T-helper 2 cell treated with Interferon-gamma antibody and Interleukin-4, amounts not matched to agents 5 μg/mL and 100 μg/mL, for 36 hours (primary cell): ENCODE measurements around the gene CCDC192.
"Not testable (repeated sequence)": the region's sequence is repeated elsewhere in the genome, so short reads cannot be mapped to it uniquely, and the experiment has no call there.

Source experiments
- DNase-seq: peaks from one replicate; pipeline ENCODE4 v3.0.0; 2021; ENCODE audit warnings: low spot score
- H3K27ac Mint-ChIP-seq: one replicate; pipeline ENCODE4 v1.8.0; 2021; ENCODE audit warnings: mild to moderate bottlenecking, mixed read lengths
- H3K27me3 Mint-ChIP-seq: one replicate; pipeline ENCODE4 v1.8.0; 2021; ENCODE audit warnings: low read depth, mixed read lengths
- H3K36me3 Mint-ChIP-seq: one replicate; pipeline ENCODE4 v1.8.0; 2021; ENCODE audit warnings: low read depth, mixed read lengths
- H3K4me1 Mint-ChIP-seq: one replicate; pipeline ENCODE4 v1.8.0; 2021; ENCODE audit warnings: low read depth, mixed read lengths
- H3K4me3 Mint-ChIP-seq: one replicate; pipeline ENCODE4 v1.8.0; 2022; ENCODE audit warnings: mild to moderate bottlenecking, moderate library complexity, mixed read lengths
- H3K9me3 Mint-ChIP-seq: one replicate; pipeline ENCODE4 v1.8.0; 2021; ENCODE audit warnings: mixed read lengths

Gene CCDC192, protein sequence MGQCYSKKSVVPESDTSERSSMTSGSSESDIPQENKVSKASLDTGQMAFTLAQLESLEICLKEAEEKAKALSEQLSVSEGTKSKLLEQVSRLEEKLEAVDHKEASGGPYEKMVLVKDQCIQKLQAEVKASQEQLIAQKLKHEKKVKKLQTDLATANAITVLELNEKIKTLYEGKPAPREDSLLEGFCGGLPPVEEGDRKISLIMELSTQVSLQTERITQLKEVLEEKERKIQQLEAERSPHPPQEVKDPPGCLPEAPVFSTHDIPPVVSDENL

DNA sequence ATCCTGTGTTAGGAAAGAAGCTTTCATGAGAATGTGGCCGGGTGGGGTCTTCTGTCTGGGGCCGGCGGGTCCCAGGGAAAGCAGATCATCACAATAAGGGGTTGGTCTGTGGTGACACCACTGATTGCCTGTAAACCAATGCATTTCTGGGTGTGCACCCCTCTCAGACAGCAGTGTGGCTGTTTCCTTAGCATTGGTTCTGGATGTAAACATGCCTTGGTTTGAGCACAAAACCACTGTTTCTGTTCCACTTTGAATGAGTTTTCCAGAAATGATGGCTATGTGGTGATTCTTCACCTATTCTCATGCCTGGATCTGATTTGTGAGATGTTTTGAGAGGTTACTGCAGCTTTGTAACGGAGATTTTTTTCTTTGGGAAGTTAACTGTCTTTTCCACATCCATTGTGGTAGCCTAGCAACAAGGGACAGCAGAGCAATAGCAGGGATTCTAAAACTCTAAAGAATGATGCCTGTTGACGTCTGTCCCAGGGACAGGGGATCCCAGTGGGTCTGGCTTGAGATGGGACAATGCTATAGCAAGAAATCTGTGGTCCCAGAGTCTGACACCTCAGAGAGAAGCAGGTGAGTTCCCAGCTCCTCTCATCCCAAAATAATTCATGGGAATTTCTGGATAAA lies at the start of gene CCDC192:
TSS of gene CCDC192 (plus strand) at position 466 of the 636 bp plus-strand sequence. CDS start at position 521, 55 bp downstream.
- H3K4me1 Mint-ChIP-seq = no peaks in the 10 kb centered on the region

GRCh38 chr5:127656825-127657224 lies 46.4 kb upstream of the CCDC192 start:
- peaks cover 7% of the 10 kb centered on the region for H3K27me3 Mint-ChIP-seq
- no peaks in the 10 kb centered on the region for H3K9me3 Mint-ChIP-seq
- no peaks in the 10 kb centered on the region for H3K36me3 Mint-ChIP-seq
- no peak for DNase-seq
- no peaks in the 10 kb centered on the region for H3K4me1 Mint-ChIP-seq
- no peak overlapping the region for H3K27ac Mint-ChIP-seq
- no peak overlapping the region for H3K4me3 Mint-ChIP-seq

More for the DNA sequence above, at the start of gene CCDC192:
- Mint-ChIP-seq H3K27ac (no peak within 1 kb of the TSS), H3K27me3 (peaks cover 2% of the 10 kb centered on the region), H3K9me3 (no peaks in the 10 kb centered on the region), H3K4me3 (no peak within 1 kb of the TSS), H3K36me3 (no peaks in the 10 kb centered on the region)
- DNase-seq = no peak

- H3K27ac Mint-ChIP-seq = no peak overlapping the region
- no peak overlapping the region for H3K4me3 Mint-ChIP-seq
- no peaks in the 10 kb centered on the region for H3K36me3 Mint-ChIP-seq
- DNase-seq = no peak
- no peaks in the 10 kb centered on the region for H3K4me1 Mint-ChIP-seq
- no peaks in the 10 kb centered on the region for H3K9me3 Mint-ChIP-seq
- H3K27me3 Mint-ChIP-seq = peaks cover 4% of the 10 kb centered on the region
These were observed 43.0 kb upstream of the CCDC192 start for GRCh38 chr5:127660047-127660733.

DNA sequence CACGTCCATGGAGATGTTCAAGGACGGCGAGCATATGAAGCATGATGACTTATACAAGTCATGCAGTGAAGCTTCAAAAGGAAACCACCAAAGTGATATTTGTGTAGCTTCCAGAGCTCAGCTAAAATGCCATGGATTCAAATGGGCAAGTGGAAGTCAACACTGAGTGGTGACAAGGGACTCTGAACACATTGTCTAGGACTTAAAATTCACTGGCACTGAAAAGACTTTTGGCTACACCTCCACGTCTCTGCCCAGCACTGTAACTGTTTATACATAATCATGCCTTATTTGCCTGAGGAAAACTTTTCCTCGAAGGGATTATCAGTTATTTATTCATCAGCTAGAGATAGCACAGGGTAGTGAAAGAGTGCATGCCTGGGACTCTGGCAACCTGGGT lies 39.1 kb upstream of the CCDC192 start:
- no peak overlapping the region for H3K4me3 Mint-ChIP-seq
- H3K36me3 Mint-ChIP-seq = no peaks in the 10 kb centered on the region
- H3K27me3 Mint-ChIP-seq = peaks cover 4% of the 10 kb centered on the region
- no peaks in the 10 kb centered on the region for H3K4me1 Mint-ChIP-seq
- H3K27ac Mint-ChIP-seq = no peak overlapping the region
- H3K9me3 Mint-ChIP-seq = no peaks in the 10 kb centered on the region
- DNase-seq = no peak

GRCh38 chr5:127665641-127666040 lies 37.5 kb upstream of the CCDC192 start:
- Mint-ChIP-seq H3K9me3 (no peaks in the 10 kb centered on the region), H3K36me3 (no peaks in the 10 kb centered on the region), H3K27me3 (no peaks in the 10 kb centered on the region)

DNA sequence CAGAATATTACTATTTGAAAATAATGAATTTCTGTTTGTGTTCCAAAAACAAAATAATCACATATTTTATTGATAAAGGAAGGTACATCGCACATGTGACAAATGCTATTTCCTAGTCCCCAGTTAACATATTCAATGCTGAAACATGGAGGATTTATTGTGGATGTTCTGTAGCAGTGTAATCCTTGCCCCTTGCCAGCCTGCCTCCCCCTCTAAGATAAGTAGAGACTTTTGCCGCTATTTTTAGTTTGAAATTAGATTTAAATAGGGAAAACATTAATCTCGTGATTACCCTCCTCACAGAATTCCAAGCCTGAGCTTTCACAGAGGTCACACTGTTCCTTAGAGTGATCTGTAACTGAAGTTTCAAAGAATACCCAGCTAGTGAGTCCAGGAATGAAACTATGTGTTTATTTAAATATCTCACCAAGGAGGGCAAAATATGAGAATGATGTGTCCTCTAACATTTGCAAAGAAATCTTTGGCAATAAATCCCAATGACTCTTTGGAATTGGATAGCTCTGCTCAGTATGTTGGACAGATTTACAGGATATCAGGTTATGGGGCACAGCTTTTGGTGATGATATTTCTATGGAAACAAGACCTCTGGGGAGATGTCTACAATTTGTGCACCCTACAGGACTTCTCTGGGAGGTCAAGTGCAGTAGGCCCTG lies 37.0 kb upstream of the CCDC192 start:
- Mint-ChIP-seq H3K9me3 (no peaks in the 10 kb centered on the region), H3K36me3 (no peaks in the 10 kb centered on the region), H3K27me3 (no peaks in the 10 kb centered on the region), H3K4me1 (no peaks in the 10 kb centered on the region), H3K27ac (no peak overlapping the region), H3K4me3 (no peak overlapping the region)
- DNase-seq = no peak

More at GRCh38 chr5:127665641-127666040, 37.5 kb upstream of the CCDC192 start:
- Mint-ChIP-seq H3K4me1 (no peaks in the 10 kb centered on the region), H3K27ac (no peak overlapping the region), H3K4me3 (no peak overlapping the region)
- DNase-seq = no peak

- Mint-ChIP-seq H3K9me3 (no peaks in the 10 kb centered on the region), H3K27me3 (no peaks in the 10 kb centered on the region), H3K4me1 (no peaks in the 10 kb centered on the region), H3K4me3 (no peak overlapping the region), H3K27ac (no peak overlapping the region), H3K36me3 (no peaks in the 10 kb centered on the region)
- DNase-seq = no peak
These were observed 35.3 kb upstream of the CCDC192 start for GRCh38 chr5:127667926-127668325.

- no peaks in the 10 kb centered on the region for H3K27me3 Mint-ChIP-seq
- DNase-seq = no peak
- H3K27ac Mint-ChIP-seq = no peak overlapping the region
- H3K36me3 Mint-ChIP-seq = no peaks in the 10 kb centered on the region
- no peaks in the 10 kb centered on the region for H3K4me1 Mint-ChIP-seq
- no peaks in the 10 kb centered on the region for H3K9me3 Mint-ChIP-seq
- H3K4me3 Mint-ChIP-seq = no peak overlapping the region
These were observed 32.0 kb upstream of the CCDC192 start for GRCh38 chr5:127671218-127671617.

- no peak for DNase-seq
These were observed 29.9 kb upstream of the CCDC192 start for GRCh38 chr5:127673117-127673800.

GRCh38 chr5:127676951-127677350 lies 26.2 kb upstream of the CCDC192 start:
- not testable (repeated sequence) for H3K4me1 Mint-ChIP-seq, DNase-seq, H3K9me3 Mint-ChIP-seq, H3K27ac Mint-ChIP-seq, H3K36me3 Mint-ChIP-seq, H3K4me3 Mint-ChIP-seq, H3K27me3 Mint-ChIP-seq

More at GRCh38 chr5:127673117-127673800, 29.9 kb upstream of the CCDC192 start:
- Mint-ChIP-seq H3K4me1 (no peaks in the 10 kb centered on the region), H3K9me3 (no peaks in the 10 kb centered on the region), H3K36me3 (no peaks in the 10 kb centered on the region), H3K27ac (no peak overlapping the region), H3K27me3 (no peaks in the 10 kb centered on the region), H3K4me3 (no peak overlapping the region)

GRCh38 chr5:127679691-127680330 lies 23.4 kb upstream of the CCDC192 start:
- not testable (repeated sequence) for H3K27ac Mint-ChIP-seq, H3K4me1 Mint-ChIP-seq, DNase-seq, H3K4me3 Mint-ChIP-seq, H3K27me3 Mint-ChIP-seq, H3K9me3 Mint-ChIP-seq, H3K36me3 Mint-ChIP-seq

GRCh38 chr5:127680595-127680994 lies 22.6 kb upstream of the CCDC192 start:
- H3K4me1 Mint-ChIP-seq = no peaks in the 10 kb centered on the region
- H3K27me3 Mint-ChIP-seq = no peaks in the 10 kb centered on the region
- no peak for DNase-seq
- no peak overlapping the region for H3K4me3 Mint-ChIP-seq
- no peaks in the 10 kb centered on the region for H3K9me3 Mint-ChIP-seq
- no peak overlapping the region for H3K27ac Mint-ChIP-seq
- H3K36me3 Mint-ChIP-seq = no peaks in the 10 kb centered on the region

DNA sequence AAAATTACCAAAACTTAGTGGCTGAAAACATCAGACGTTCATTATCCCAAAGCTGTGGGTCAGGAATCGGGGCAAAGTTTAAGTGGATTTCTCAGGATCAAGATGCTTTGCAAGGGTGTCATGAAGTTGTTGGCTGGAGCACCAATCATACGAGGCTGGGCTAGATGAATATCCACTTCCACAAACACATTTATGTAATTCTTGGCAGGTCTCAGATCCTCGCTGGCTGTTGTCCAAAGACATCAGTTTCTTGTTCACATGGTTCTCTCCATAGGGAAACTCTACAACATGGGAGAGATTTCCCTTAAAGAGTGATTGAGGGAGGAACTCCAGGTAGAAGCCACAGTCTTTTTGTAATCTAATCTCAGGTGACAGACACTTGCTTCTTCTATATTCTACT lies 20.2 kb upstream of the CCDC192 start:
- Mint-ChIP-seq H3K27me3 (no peaks in the 10 kb centered on the region), H3K27ac (no peak overlapping the region), H3K9me3 (no peaks in the 10 kb centered on the region), H3K4me3 (no peak overlapping the region), H3K4me1 (no peaks in the 10 kb centered on the region), H3K36me3 (no peaks in the 10 kb centered on the region)
- no peak for DNase-seq
